GM12892 (cell line): ENCODE results near the gene SLC8A1. TPM values are rescaled to one million over a fixed set of nuclear protein-coding genes. Genes with fewer than 3 reads are reported as not detected.

Experiments
- DNase-seq: peaks from one replicate; pipeline ENCODE4 v3.0.0; 2011; ENCODE audit not compliant: insufficient read length
- FAIRE-seq: peaks from 2 replicates; lab custom pipeline; 2011; peaks lifted over from hg19 to GRCh38; lab: Jason Lieb, UNC
- POLR2A ChIP-seq: IDR thresholded peaks from 2 replicates; pipeline ENCODE4 v1.6.1; 2011; ENCODE audit warnings: low read depth, low read length, control low read depth
- POLR2AphosphoS5 ChIP-seq: IDR thresholded peaks from 2 replicates; pipeline ENCODE4 v1.6.1; 2011; ENCODE audit warnings: low read depth, low read length, control low read depth
- TAF1 ChIP-seq: IDR thresholded peaks from 2 replicates; pipeline ENCODE4 v1.6.1; 2011; ENCODE audit warnings: low read depth, mild to moderate bottlenecking, control low read depth, low read length, borderline replicate concordance
- polyA plus RNA-seq: library from polyadenylated mRNA; unstranded; fragments of >200 nt; gene quantifications from one replicate; pipeline ENCODE4 v1.2.1, GENCODE V29; 2012; ENCODE audit warnings: missing spikeins, inconsistent platforms; ENCODE audit not compliant: missing spikeins

The SLC8A1 gene
- 0.25 TPM for polyA plus RNA-seq

- DNase-seq (peak; percentile 22), FAIRE-seq (no peak)
These were observed at the start of gene SLC8A1 for GRCh38 chr2:40451918-40452605. SLC8A1 (minus strand) TSS chr2:40452090.

GRCh38 chr2:40499437-40499836, 47.5 kb upstream of the SLC8A1 start:
- FAIRE-seq, result no peak
- no peak for TF ChIP-seq POLR2AphosphoS5
- no peak for TF ChIP-seq POLR2A
- no peak for TF ChIP-seq TAF1
- DNase-seq, result no peak

More at GRCh38 chr2:40451918-40452605, at the start of gene SLC8A1:
- TF ChIP-seq POLR2AphosphoS5 (no peak), TAF1 (no peak), POLR2A (no peak)

GRCh38 chr2:40497251-40497859, 45.5 kb upstream of the SLC8A1 start:
- FAIRE-seq (no peak), DNase-seq (no peak)
- no peak for TF ChIP-seq POLR2A
- TF ChIP-seq POLR2AphosphoS5, result no peak
- no peak for TF ChIP-seq TAF1

GRCh38 chr2:40489678-40489960, 37.7 kb upstream of the SLC8A1 start:
- TF ChIP-seq TAF1, result no peak
- no peak for TF ChIP-seq POLR2AphosphoS5
- TF ChIP-seq POLR2A, result no peak
- DNase-seq (no peak), FAIRE-seq (peak; percentile 50)

GRCh38 chr2:40488927-40489677, 37.2 kb upstream of the SLC8A1 start:
- no peak for FAIRE-seq
- TF ChIP-seq POLR2A, result no peak
- no peak for TF ChIP-seq TAF1
- TF ChIP-seq POLR2AphosphoS5, result no peak
- DNase-seq, result no peak

- no peak for DNase-seq
- TF ChIP-seq POLR2AphosphoS5, result no peak
- no peak for TF ChIP-seq POLR2A
- no peak for TF ChIP-seq TAF1
- FAIRE-seq, result no peak
These were observed 36.3 kb upstream of the SLC8A1 start for GRCh38 chr2:40488101-40488601.

GRCh38 chr2:40487602-40488001, 35.7 kb upstream of the SLC8A1 start:
- TF ChIP-seq POLR2A (no peak), POLR2AphosphoS5 (no peak), TAF1 (no peak)
- DNase-seq, result no peak
- no peak for FAIRE-seq

GRCh38 chr2:40485854-40486253, 34.0 kb upstream of the SLC8A1 start:
- FAIRE-seq, result no peak
- TF ChIP-seq TAF1 (no peak), POLR2A (no peak), POLR2AphosphoS5 (no peak)

GRCh38 chr2:40485318-40485717, 33.4 kb upstream of the SLC8A1 start:
- FAIRE-seq (no peak), DNase-seq (no peak)
- TF ChIP-seq POLR2AphosphoS5 (no peak), TAF1 (no peak), POLR2A (no peak)

More at GRCh38 chr2:40485854-40486253, 34.0 kb upstream of the SLC8A1 start:
- no peak for DNase-seq

GRCh38 chr2:40483549-40484243, 31.8 kb upstream of the SLC8A1 start:
- no peak for DNase-seq
- no peak for FAIRE-seq
- TF ChIP-seq POLR2AphosphoS5, result no peak
- no peak for TF ChIP-seq POLR2A
- no peak for TF ChIP-seq TAF1

- TF ChIP-seq POLR2A (no peak), TAF1 (no peak), POLR2AphosphoS5 (no peak)
- FAIRE-seq, result no peak
- no peak for DNase-seq
These were observed 28.7 kb upstream of the SLC8A1 start for GRCh38 chr2:40480596-40480995.

GRCh38 chr2:40480073-40480472, 28.2 kb upstream of the SLC8A1 start:
- TF ChIP-seq TAF1 (no peak), POLR2AphosphoS5 (no peak), POLR2A (no peak)
- no peak for DNase-seq
- no peak for FAIRE-seq
